ENCODE measurements around the gene TMEM129.
A peak's percentile ranks its signal among the peaks of the same experiment; 100 is the strongest.

Gene TMEM129

GRCh38 chr4:1762264-1763010 is 41.3 kb upstream of the TMEM129 start:
- peaks cover 10% of the 10 kb centered on the region for H3K27me3 Mint-ChIP-seq (ENCODE audit: low read depth)
- no peak overlapping the region for H3K4me3 Mint-ChIP-seq
- no peak overlapping the region for H3K27ac Mint-ChIP-seq
- no peaks in the 10 kb centered on the region for H3K9me3 Mint-ChIP-seq
- no peaks in the 10 kb centered on the region for H3K36me3 Mint-ChIP-seq (ENCODE audit: low read depth)
- peaks cover 6% of the 10 kb centered on the region for H3K4me1 Mint-ChIP-seq (ENCODE audit: low read depth)

- peaks cover 10% of the 10 kb centered on the region for H3K27me3 Mint-ChIP-seq (ENCODE audit: low read depth)
- H3K4me3 Mint-ChIP-seq = no peak overlapping the region
- no peaks in the 10 kb centered on the region for H3K9me3 Mint-ChIP-seq
- H3K36me3 Mint-ChIP-seq (ENCODE audit: low read depth) = no peaks in the 10 kb centered on the region
- no peak overlapping the region for H3K27ac Mint-ChIP-seq
- peaks cover 6% of the 10 kb centered on the region for H3K4me1 Mint-ChIP-seq (ENCODE audit: low read depth)
These were observed 40.1 kb upstream of the TMEM129 start for GRCh38 chr4:1761130-1761689.

- no peak overlapping the region for H3K4me3 Mint-ChIP-seq
These were observed 39.5 kb upstream of the TMEM129 start for GRCh38 chr4:1760521-1761071.

GRCh38 chr4:1759818-1760223 is 38.7 kb upstream of the TMEM129 start:
- H3K4me3 Mint-ChIP-seq = no peak overlapping the region
- no peak overlapping the region for H3K27ac Mint-ChIP-seq
- peaks cover 10% of the 10 kb centered on the region for H3K27me3 Mint-ChIP-seq (ENCODE audit: low read depth)
- H3K36me3 Mint-ChIP-seq (ENCODE audit: low read depth) = no peaks in the 10 kb centered on the region
- no peaks in the 10 kb centered on the region for H3K9me3 Mint-ChIP-seq
- H3K4me1 Mint-ChIP-seq (ENCODE audit: low read depth) = peaks cover 4% of the 10 kb centered on the region

More at GRCh38 chr4:1760521-1761071, 39.5 kb upstream of the TMEM129 start:
- Mint-ChIP-seq H3K36me3 (ENCODE audit: low read depth) (no peaks in the 10 kb centered on the region), H3K4me1 (ENCODE audit: low read depth) (peaks cover 5% of the 10 kb centered on the region), H3K27me3 (ENCODE audit: low read depth) (peaks cover 10% of the 10 kb centered on the region), H3K9me3 (no peaks in the 10 kb centered on the region), H3K27ac (no peak overlapping the region)

- Mint-ChIP-seq H3K36me3 (ENCODE audit: low read depth) (no peaks in the 10 kb centered on the region), H3K27me3 (ENCODE audit: low read depth) (peaks cover 10% of the 10 kb centered on the region), H3K4me1 (ENCODE audit: low read depth) (peaks cover 4% of the 10 kb centered on the region), H3K9me3 (no peaks in the 10 kb centered on the region), H3K4me3 (no peak overlapping the region), H3K27ac (no peak overlapping the region)
These were observed 38.2 kb upstream of the TMEM129 start for GRCh38 chr4:1759170-1759817.

- Mint-ChIP-seq H3K9me3 (no peaks in the 10 kb centered on the region), H3K4me1 (ENCODE audit: low read depth) (peaks cover 4% of the 10 kb centered on the region), H3K4me3 (no peak overlapping the region), H3K36me3 (ENCODE audit: low read depth) (no peaks in the 10 kb centered on the region), H3K27ac (no peak overlapping the region), H3K27me3 (ENCODE audit: low read depth) (peaks cover 7% of the 10 kb centered on the region)
These were observed 37.4 kb upstream of the TMEM129 start for GRCh38 chr4:1758306-1759121.

GRCh38 chr4:1757836-1758235 is 36.7 kb upstream of the TMEM129 start:
- no peak overlapping the region for H3K4me3 Mint-ChIP-seq
- H3K4me1 Mint-ChIP-seq (ENCODE audit: low read depth) = peaks cover 4% of the 10 kb centered on the region
- H3K9me3 Mint-ChIP-seq = no peaks in the 10 kb centered on the region
- peaks cover 7% of the 10 kb centered on the region for H3K27me3 Mint-ChIP-seq (ENCODE audit: low read depth)
- no peak overlapping the region for H3K27ac Mint-ChIP-seq
- H3K36me3 Mint-ChIP-seq (ENCODE audit: low read depth) = no peaks in the 10 kb centered on the region

- H3K27ac Mint-ChIP-seq = no peak overlapping the region
These were observed 36.0 kb upstream of the TMEM129 start for GRCh38 chr4:1756893-1757779.

GRCh38 chr4:1756079-1756478 is 35.0 kb upstream of the TMEM129 start:
- H3K27ac Mint-ChIP-seq = peak overlapping the region; percentile 15
- H3K27me3 Mint-ChIP-seq (ENCODE audit: low read depth) = no peaks in the 10 kb centered on the region
- H3K36me3 Mint-ChIP-seq (ENCODE audit: low read depth) = no peaks in the 10 kb centered on the region
- H3K4me1 Mint-ChIP-seq (ENCODE audit: low read depth) = peaks cover 4% of the 10 kb centered on the region
- H3K9me3 Mint-ChIP-seq = no peaks in the 10 kb centered on the region
- H3K4me3 Mint-ChIP-seq = no peak overlapping the region

More at GRCh38 chr4:1756893-1757779, 36.0 kb upstream of the TMEM129 start:
- H3K4me3 Mint-ChIP-seq = no peak overlapping the region
- peaks cover 2% of the 10 kb centered on the region for H3K27me3 Mint-ChIP-seq (ENCODE audit: low read depth)
- H3K36me3 Mint-ChIP-seq (ENCODE audit: low read depth) = no peaks in the 10 kb centered on the region
- H3K4me1 Mint-ChIP-seq (ENCODE audit: low read depth) = peaks cover 4% of the 10 kb centered on the region
- no peaks in the 10 kb centered on the region for H3K9me3 Mint-ChIP-seq

- Mint-ChIP-seq H3K36me3 (ENCODE audit: low read depth) (no peaks in the 10 kb centered on the region), H3K9me3 (no peaks in the 10 kb centered on the region), H3K4me1 (ENCODE audit: low read depth) (peaks cover 8% of the 10 kb centered on the region), H3K27me3 (ENCODE audit: low read depth) (no peaks in the 10 kb centered on the region), H3K27ac (no peak overlapping the region), H3K4me3 (no peak overlapping the region)
These were observed 34.2 kb upstream of the TMEM129 start for GRCh38 chr4:1755297-1755696.

- no peak overlapping the region for H3K4me3 Mint-ChIP-seq
- no peaks in the 10 kb centered on the region for H3K9me3 Mint-ChIP-seq
- H3K27me3 Mint-ChIP-seq (ENCODE audit: low read depth) = no peaks in the 10 kb centered on the region
- H3K4me1 Mint-ChIP-seq (ENCODE audit: low read depth) = peaks cover 4% of the 10 kb centered on the region
- no peak overlapping the region for H3K27ac Mint-ChIP-seq
- no peaks in the 10 kb centered on the region for H3K36me3 Mint-ChIP-seq (ENCODE audit: low read depth)
These were observed 33.2 kb upstream of the TMEM129 start for GRCh38 chr4:1754336-1754735.

GRCh38 chr4:1753697-1754311 is 32.7 kb upstream of the TMEM129 start:
- Mint-ChIP-seq H3K4me3 (no peak overlapping the region), H3K27ac (no peak overlapping the region), H3K36me3 (ENCODE audit: low read depth) (no peaks in the 10 kb centered on the region), H3K27me3 (ENCODE audit: low read depth) (no peaks in the 10 kb centered on the region), H3K9me3 (no peaks in the 10 kb centered on the region), H3K4me1 (ENCODE audit: low read depth) (peaks cover 4% of the 10 kb centered on the region)

- H3K4me1 Mint-ChIP-seq (ENCODE audit: low read depth) = peaks cover 4% of the 10 kb centered on the region
- no peak overlapping the region for H3K4me3 Mint-ChIP-seq
- H3K27me3 Mint-ChIP-seq (ENCODE audit: low read depth) = no peaks in the 10 kb centered on the region
- no peaks in the 10 kb centered on the region for H3K36me3 Mint-ChIP-seq (ENCODE audit: low read depth)
- no peaks in the 10 kb centered on the region for H3K9me3 Mint-ChIP-seq
- H3K27ac Mint-ChIP-seq = peak overlapping the region; percentile 76
These were observed 32.2 kb upstream of the TMEM129 start for GRCh38 chr4:1753294-1753696.
